Measurements from ENCODE around the gene HDAC7. TPM values are rescaled to one million over a fixed set of nuclear protein-coding genes. Genes with fewer than 3 reads are reported as not detected.

Gene HDAC7
- total and polyA plus RNA-seq, 2 of the 13 experiments (the other 11 are each of a cell fraction or from before 2014, with no cell fraction given): 4.6 to 10.8 TPM

DNA sequence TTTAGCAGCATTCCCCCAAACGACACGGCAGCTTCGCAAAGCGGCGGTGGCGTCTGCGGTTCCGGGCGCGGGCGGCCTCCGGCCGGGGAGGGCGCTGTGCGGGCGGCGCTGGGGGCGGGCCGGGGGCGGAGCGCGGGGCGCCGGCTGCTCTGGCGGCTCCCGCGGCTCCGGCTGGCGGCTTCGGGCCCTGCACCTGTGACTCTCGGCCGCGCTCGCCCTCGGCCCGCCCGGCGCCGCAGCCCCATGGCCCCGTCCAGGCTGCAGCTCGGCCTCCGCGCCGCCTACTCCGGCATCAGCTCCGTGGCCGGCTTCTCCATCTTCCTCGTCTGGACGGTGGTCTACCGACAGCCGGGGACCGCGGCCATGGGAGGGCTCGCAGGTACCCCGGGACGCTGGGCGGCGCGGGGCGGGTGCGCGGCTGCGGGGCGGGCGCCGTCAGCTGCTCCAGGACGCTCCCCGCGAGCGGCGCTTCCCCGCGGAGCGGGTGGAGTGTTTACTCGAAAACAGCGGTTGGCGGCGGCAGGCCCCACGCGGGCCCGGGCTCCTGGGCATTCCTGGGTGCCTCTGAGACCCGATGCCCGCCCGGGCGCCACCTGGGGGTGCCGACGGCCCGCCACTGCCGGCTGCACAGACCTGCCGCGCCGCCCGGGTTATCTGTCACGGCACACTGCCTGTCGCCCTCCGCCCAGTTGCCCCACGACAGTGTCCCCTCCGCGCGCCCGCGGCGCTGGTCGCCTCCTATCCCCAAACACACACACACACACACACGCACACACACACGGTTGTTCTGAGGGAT is 46.4 kb downstream of the HDAC7 start, which contains the start of gene SLC48A1 (continued):
- TF ChIP-seq, protein P1, sequence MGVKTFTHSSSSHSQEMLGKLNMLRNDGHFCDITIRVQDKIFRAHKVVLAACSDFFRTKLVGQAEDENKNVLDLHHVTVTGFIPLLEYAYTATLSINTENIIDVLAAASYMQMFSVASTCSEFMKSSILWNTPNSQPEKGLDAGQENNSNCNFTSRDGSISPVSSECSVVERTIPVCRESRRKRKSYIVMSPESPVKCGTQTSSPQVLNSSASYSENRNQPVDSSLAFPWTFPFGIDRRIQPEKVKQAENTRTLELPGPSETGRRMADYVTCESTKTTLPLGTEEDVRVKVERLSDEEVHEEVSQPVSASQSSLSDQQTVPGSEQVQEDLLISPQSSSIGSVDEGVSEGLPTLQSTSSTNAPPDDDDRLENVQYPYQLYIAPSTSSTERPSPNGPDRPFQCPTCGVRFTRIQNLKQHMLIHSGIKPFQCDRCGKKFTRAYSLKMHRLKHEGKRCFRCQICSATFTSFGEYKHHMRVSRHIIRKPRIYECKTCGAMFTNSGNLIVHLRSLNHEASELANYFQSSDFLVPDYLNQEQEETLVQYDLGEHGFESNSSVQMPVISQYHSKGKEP (CRISPR knock-in tag; IDR thresholded peaks at IDR 0.05): no peak
- no peak for TF ChIP-seq TAF15 (IDR thresholded peaks at IDR 0.05; ENCODE audit: low read depth, low read length, poor library complexity, severe bottlenecking)
- no peak for TF ChIP-seq RARG (CRISPR knock-in tag; IDR thresholded peaks at IDR 0.05; ENCODE audit: low read depth)
- no peak for TF ChIP-seq ZNF720 (CRISPR knock-in tag; IDR thresholded peaks at IDR 0.05)
- TF ChIP-seq, protein P2, sequence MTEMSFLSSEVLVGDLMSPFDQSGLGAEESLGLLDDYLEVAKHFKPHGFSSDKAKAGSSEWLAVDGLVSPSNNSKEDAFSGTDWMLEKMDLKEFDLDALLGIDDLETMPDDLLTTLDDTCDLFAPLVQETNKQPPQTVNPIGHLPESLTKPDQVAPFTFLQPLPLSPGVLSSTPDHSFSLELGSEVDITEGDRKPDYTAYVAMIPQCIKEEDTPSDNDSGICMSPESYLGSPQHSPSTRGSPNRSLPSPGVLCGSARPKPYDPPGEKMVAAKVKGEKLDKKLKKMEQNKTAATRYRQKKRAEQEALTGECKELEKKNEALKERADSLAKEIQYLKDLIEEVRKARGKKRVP (CRISPR knock-in tag; IDR thresholded peaks at IDR 0.05): no peak
- no peak for TF ChIP-seq ZNF589 (CRISPR knock-in tag; conservative IDR thresholded peaks at IDR 0.05)
- no peak for TF ChIP-seq TMF1 (CRISPR knock-in tag; IDR thresholded peaks at IDR 0.05; ENCODE audit: low read depth)
- TF ChIP-seq IKZF1 (IDR thresholded peaks at IDR 0.05): no peak
- TF ChIP-seq HES4 (CRISPR knock-in tag; IDR thresholded peaks at IDR 0.05; ENCODE audit: borderline replicate concordance): peak; percentile 31; the same call in 1 of the 2 replicates
- TF ChIP-seq, protein P3, sequence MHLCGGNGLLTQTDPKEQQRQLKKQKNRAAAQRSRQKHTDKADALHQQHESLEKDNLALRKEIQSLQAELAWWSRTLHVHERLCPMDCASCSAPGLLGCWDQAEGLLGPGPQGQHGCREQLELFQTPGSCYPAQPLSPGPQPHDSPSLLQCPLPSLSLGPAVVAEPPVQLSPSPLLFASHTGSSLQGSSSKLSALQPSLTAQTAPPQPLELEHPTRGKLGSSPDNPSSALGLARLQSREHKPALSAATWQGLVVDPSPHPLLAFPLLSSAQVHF (CRISPR knock-in tag; IDR thresholded peaks at IDR 0.05): no peak
- TF ChIP-seq CENPX (CRISPR knock-in tag; IDR thresholded peaks at IDR 0.05): no peak
- TF ChIP-seq SMAD3 (CRISPR knock-in tag; IDR thresholded peaks at IDR 0.05): no peak
- peak; percentile 86 for TF ChIP-seq ZFY (CRISPR knock-in tag; IDR thresholded peaks at IDR 0.05)
- no peak for TF ChIP-seq ZNF766 (CRISPR knock-in tag; IDR thresholded peaks at IDR 0.05; ENCODE audit: borderline replicate concordance)
- no peak for TF ChIP-seq ZNF20 (CRISPR knock-in tag; IDR thresholded peaks at IDR 0.05)
- TF ChIP-seq JUND (CRISPR knock-in tag; IDR thresholded peaks at IDR 0.05): no peak
- TF ChIP-seq ZNF10 (CRISPR knock-in tag; IDR thresholded peaks at IDR 0.05; ENCODE audit: borderline replicate concordance, low read depth): no peak
- TF ChIP-seq THAP11 (CRISPR knock-in tag; IDR thresholded peaks at IDR 0.05): no peak
- TF ChIP-seq JDP2 (CRISPR knock-in tag; IDR thresholded peaks at IDR 0.05; ENCODE audit: borderline replicate concordance): no peak
- TF ChIP-seq, protein P4, sequence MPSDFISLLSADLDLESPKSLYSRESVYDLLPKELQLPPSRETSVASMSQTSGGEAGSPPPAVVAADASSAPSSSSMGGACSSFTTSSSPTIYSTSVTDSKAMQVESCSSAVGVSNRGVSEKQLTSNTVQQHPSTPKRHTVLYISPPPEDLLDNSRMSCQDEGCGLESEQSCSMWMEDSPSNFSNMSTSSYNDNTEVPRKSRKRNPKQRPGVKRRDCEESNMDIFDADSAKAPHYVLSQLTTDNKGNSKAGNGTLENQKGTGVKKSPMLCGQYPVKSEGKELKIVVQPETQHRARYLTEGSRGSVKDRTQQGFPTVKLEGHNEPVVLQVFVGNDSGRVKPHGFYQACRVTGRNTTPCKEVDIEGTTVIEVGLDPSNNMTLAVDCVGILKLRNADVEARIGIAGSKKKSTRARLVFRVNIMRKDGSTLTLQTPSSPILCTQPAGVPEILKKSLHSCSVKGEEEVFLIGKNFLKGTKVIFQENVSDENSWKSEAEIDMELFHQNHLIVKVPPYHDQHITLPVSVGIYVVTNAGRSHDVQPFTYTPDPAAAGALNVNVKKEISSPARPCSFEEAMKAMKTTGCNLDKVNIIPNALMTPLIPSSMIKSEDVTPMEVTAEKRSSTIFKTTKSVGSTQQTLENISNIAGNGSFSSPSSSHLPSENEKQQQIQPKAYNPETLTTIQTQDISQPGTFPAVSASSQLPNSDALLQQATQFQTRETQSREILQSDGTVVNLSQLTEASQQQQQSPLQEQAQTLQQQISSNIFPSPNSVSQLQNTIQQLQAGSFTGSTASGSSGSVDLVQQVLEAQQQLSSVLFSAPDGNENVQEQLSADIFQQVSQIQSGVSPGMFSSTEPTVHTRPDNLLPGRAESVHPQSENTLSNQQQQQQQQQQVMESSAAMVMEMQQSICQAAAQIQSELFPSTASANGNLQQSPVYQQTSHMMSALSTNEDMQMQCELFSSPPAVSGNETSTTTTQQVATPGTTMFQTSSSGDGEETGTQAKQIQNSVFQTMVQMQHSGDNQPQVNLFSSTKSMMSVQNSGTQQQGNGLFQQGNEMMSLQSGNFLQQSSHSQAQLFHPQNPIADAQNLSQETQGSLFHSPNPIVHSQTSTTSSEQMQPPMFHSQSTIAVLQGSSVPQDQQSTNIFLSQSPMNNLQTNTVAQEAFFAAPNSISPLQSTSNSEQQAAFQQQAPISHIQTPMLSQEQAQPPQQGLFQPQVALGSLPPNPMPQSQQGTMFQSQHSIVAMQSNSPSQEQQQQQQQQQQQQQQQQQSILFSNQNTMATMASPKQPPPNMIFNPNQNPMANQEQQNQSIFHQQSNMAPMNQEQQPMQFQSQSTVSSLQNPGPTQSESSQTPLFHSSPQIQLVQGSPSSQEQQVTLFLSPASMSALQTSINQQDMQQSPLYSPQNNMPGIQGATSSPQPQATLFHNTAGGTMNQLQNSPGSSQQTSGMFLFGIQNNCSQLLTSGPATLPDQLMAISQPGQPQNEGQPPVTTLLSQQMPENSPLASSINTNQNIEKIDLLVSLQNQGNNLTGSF (CRISPR knock-in tag; IDR thresholded peaks at IDR 0.05): no peak

Data from HepG2 (cell line).